H9 (cell line): ENCODE results near the gene DDC. TPM values are rescaled to one million over a fixed set of nuclear protein-coding genes. Genes with fewer than 3 reads are reported as not detected.
"Not testable (repeated sequence)": the region's sequence is repeated elsewhere in the genome, so short reads cannot be mapped to it uniquely, and the experiment has no call there.

Experiments used
- DNase-seq: peaks from one replicate; pipeline ENCODE4 v3.0.0-alpha.2; 2017
- H2AFZ ChIP-seq: one replicate; pipeline ENCODE4 v1.6.1; 2013; ENCODE audit warnings: mild to moderate bottlenecking, low read length, control low read depth, moderate library complexity
- H2AK5ac ChIP-seq: 2 replicates; pipeline ENCODE4 v1.6.1; 2013; ENCODE audit warnings: low read length, control low read depth, mixed read lengths; ENCODE audit not compliant: insufficient read length
- H2BK120ac ChIP-seq: one replicate; pipeline ENCODE4 v1.6.1; 2013; ENCODE audit warnings: low read depth, mild to moderate bottlenecking, low read length, control low read depth, inconsistent platforms; ENCODE audit not compliant: poor library complexity, severe bottlenecking
- H2BK12ac ChIP-seq: 2 replicates; pipeline ENCODE4 v1.6.1; 2013; ENCODE audit warnings: low read length, control low read depth, mixed read lengths, low read depth; ENCODE audit not compliant: insufficient read length
- H2BK15ac ChIP-seq: 2 replicates; pipeline ENCODE4 v1.6.1; 2013; ENCODE audit warnings: low read depth, low read length, control low read depth
- H2BK20ac ChIP-seq: one replicate; pipeline ENCODE4 v1.6.1; 2013; ENCODE audit warnings: low read depth, mild to moderate bottlenecking, low read length, control low read depth, inconsistent platforms; ENCODE audit not compliant: poor library complexity, severe bottlenecking
- H2BK5ac ChIP-seq: 2 replicates; pipeline ENCODE4 v1.6.1; 2013; ENCODE audit warnings: low read length, control low read depth, mixed read lengths; ENCODE audit not compliant: insufficient read length
- H3K14ac ChIP-seq: 2 replicates; pipeline ENCODE4 v1.6.1; 2013; ENCODE audit warnings: low read length, control low read depth; ENCODE audit not compliant: insufficient read depth
- H3K18ac ChIP-seq: 2 replicates; pipeline ENCODE4 v1.6.1; 2013; ENCODE audit warnings: low read depth, mild to moderate bottlenecking, mixed read lengths, low read length, control low read depth; ENCODE audit not compliant: insufficient read length
- H3K23ac ChIP-seq: 2 replicates; pipeline ENCODE4 v1.6.1; 2013; ENCODE audit warnings: low read length, control low read depth, mixed read lengths, low read depth; ENCODE audit not compliant: insufficient read length
- H3K23me2 ChIP-seq: 2 replicates; pipeline ENCODE4 v1.6.1; 2013; ENCODE audit warnings: low read depth, mild to moderate bottlenecking, mixed read lengths, low read length, control low read depth; ENCODE audit not compliant: insufficient read length, poor library complexity, severe bottlenecking
- H3K27ac ChIP-seq: 2 replicates; pipeline ENCODE4 v1.5.1; 2013; ENCODE audit warnings: low read length, control low read depth, mixed read lengths, low read depth; ENCODE audit not compliant: insufficient read length
- H3K27me3 ChIP-seq: 2 replicates; pipeline ENCODE4 v1.6.1; 2013; ENCODE audit warnings: low read length, control low read depth, inconsistent platforms; ENCODE audit not compliant: insufficient read depth
- H3K4ac ChIP-seq: 2 replicates; pipeline ENCODE4 v1.6.1; 2013; ENCODE audit warnings: low read depth, mild to moderate bottlenecking, control low read depth, inconsistent platforms, low read length, moderate library complexity
- H3K4me1 ChIP-seq: 2 replicates; pipeline ENCODE4 v1.6.1; 2013; ENCODE audit warnings: low read length, control low read depth, inconsistent platforms; ENCODE audit not compliant: insufficient read depth
- H3K4me2 ChIP-seq: 2 replicates; pipeline ENCODE4 v1.6.1; 2013; ENCODE audit warnings: low read length, control low read depth, mixed read lengths; ENCODE audit not compliant: insufficient read length, insufficient read depth
- H3K56ac ChIP-seq: 2 replicates; pipeline ENCODE4 v1.6.1; 2013; ENCODE audit warnings: low read depth, mild to moderate bottlenecking, mixed read lengths, low read length, control low read depth; ENCODE audit not compliant: insufficient read length
- H3K79me1 ChIP-seq: 2 replicates; pipeline ENCODE4 v1.6.1; 2013; ENCODE audit warnings: low read depth, mild to moderate bottlenecking, moderate library complexity, low read length, control low read depth, inconsistent platforms; ENCODE audit not compliant: insufficient read depth, poor library complexity, severe bottlenecking
- H3K79me2 ChIP-seq: 2 replicates; pipeline ENCODE4 v1.6.1; 2013; ENCODE audit warnings: low read length, control low read depth, inconsistent platforms; ENCODE audit not compliant: insufficient read depth
- H3K9ac ChIP-seq: 2 replicates; pipeline ENCODE4 v1.6.1; 2013; ENCODE audit warnings: low read length, control low read depth, mixed read lengths; ENCODE audit not compliant: insufficient read length; ENCODE audit errors: extremely low read depth
- H3K9me3 ChIP-seq: one replicate; pipeline ENCODE4 v1.6.1; 2013; ENCODE audit warnings: low read depth, low read length, inconsistent platforms; ENCODE audit not compliant: control insufficient read depth
- H3T11ph ChIP-seq: one replicate; pipeline ENCODE4 v1.6.1; 2013; ENCODE audit warnings: mild to moderate bottlenecking, low read length, control low read depth, inconsistent platforms
- H4K20me1 ChIP-seq: one replicate; pipeline ENCODE4 v1.6.1; 2013; ENCODE audit not compliant: control insufficient read depth, insufficient read length, insufficient read depth
- H4K5ac ChIP-seq: 2 replicates; pipeline ENCODE4 v1.6.1; 2013; ENCODE audit warnings: low read depth, mild to moderate bottlenecking, mixed read lengths, low read length, control low read depth; ENCODE audit not compliant: insufficient read length
- H4K8ac ChIP-seq: replicated peaks from 2 replicates; pipeline ENCODE4 v1.6.1; 2013; ENCODE audit warnings: low read length, control low read depth, mixed read lengths, low read depth; ENCODE audit not compliant: insufficient read length
- H4K91ac ChIP-seq: 2 replicates; pipeline ENCODE4 v1.6.1; 2013; ENCODE audit warnings: low read depth, mild to moderate bottlenecking, moderate library complexity, mixed read lengths, low read length, control low read depth; ENCODE audit not compliant: insufficient read length
- H3K27ac Mint-ChIP-seq, 3 experiments: 2 replicates in 2 of 3; 3 replicates in 1 of 3; pipeline ENCODE4 v1.8.0; 2020 to 2021; ENCODE audit warnings: mixed read lengths in 3 of 3, mild to moderate bottlenecking in 1 of 3, moderate library complexity in 1 of 3
- H3K27me3 Mint-ChIP-seq: 2 replicates; pipeline ENCODE4 v1.8.0; 2021; ENCODE audit warnings: low read depth, mild to moderate bottlenecking, moderate library complexity, mixed read lengths
- H3K36me3 Mint-ChIP-seq, 3 experiments: 2 replicates in 2 of 3; 3 replicates in 1 of 3; pipeline ENCODE4 v1.8.0; 2020 to 2021; ENCODE audit warnings: low read depth in 3 of 3, mixed read lengths in 3 of 3; ENCODE audit not compliant: insufficient read depth in 1 of 3
- H3K4me1 Mint-ChIP-seq, 2 experiments: 2 replicates each; pipeline ENCODE4 v1.8.0; 2020; ENCODE audit warnings: mixed read lengths in 2 of 2
- H3K4me3 Mint-ChIP-seq, 2 experiments: 2 replicates in 1 of 2; 3 replicates in 1 of 2; pipeline ENCODE4 v1.8.0; 2020 to 2021; ENCODE audit warnings: mild to moderate bottlenecking in 2 of 2, mixed read lengths in 2 of 2, moderate library complexity in 1 of 2
- H3K9me3 Mint-ChIP-seq, 2 experiments: 2 replicates in 1 of 2; 3 replicates in 1 of 2; pipeline ENCODE4 v1.8.0; 2020; ENCODE audit warnings: mild to moderate bottlenecking in 2 of 2, mixed read lengths in 2 of 2, moderate library complexity in 1 of 2
- WGBS: extraction: QIAGEN DNeasy Blood & Tissue Kit; methylation state at CpG from one replicate; pipeline ENCODE4 v1.1.7; 2013; ENCODE audit warnings: missing lambda C conversion rate, low lambda C conversion rate, mixed read lengths; ENCODE audit not compliant: insufficient read length; ENCODE audit errors: extremely low coverage; 5-methylcytosine and 5-hydroxymethylcytosine counted together
- total RNA-seq: library from RNA; stranded (reverse); gene quantifications from 2 replicates; pipeline ENCODE4 v1.2.1, GENCODE V29; 2021
- TF ChIP-seq, protein P1 (sequence below): fragments of 200-600 bp; sonication (generic); conservative IDR thresholded peaks from 3 replicates; pipeline ENCODE4 v1.8.0; 2021; ENCODE audit warnings: antibody characterized with exemption, mild to moderate bottlenecking

Gene DDC
- total RNA-seq, 1 experiment from 2014 or later = not detected

GRCh38 chr7:50461695-50462094 lies 103.5 kb downstream of the DDC start:
- Histone ChIP-seq H3K79me1 (no peaks in the 10 kb centered on the region), H2AFZ (no peak overlapping the region), H4K8ac (no peak overlapping the region), H3K18ac (no peak overlapping the region), H4K20me1 (no peaks in the 10 kb centered on the region), H3K27me3 (no peaks in the 10 kb centered on the region), H2BK5ac (no peak overlapping the region), H2BK120ac (no peak overlapping the region), H3K9me3 (no peaks in the 10 kb centered on the region), H3K4ac (no peak overlapping the region), H2AK5ac (no peak overlapping the region), H3K27ac (no peak overlapping the region), H2BK12ac (no peak overlapping the region), H3K9ac (no peak overlapping the region), H3T11ph (no peak overlapping the region), H3K79me2 (no peaks in the 10 kb centered on the region), H3K4me2 (no peak overlapping the region), H3K23ac (no peak overlapping the region), H4K91ac (no peak overlapping the region), H4K5ac (no peak overlapping the region), H2BK20ac (no peak overlapping the region), H3K14ac (no peak overlapping the region), H3K23me2 (no peaks in the 10 kb centered on the region), H2BK15ac (no peak overlapping the region), H3K4me1 (no peaks in the 10 kb centered on the region), H3K56ac (no peak overlapping the region)
- Mint-ChIP-seq H3K27me3 (peaks cover 2% of the 10 kb centered on the region), H3K4me3 (no peak overlapping the region), H3K27ac (no peak overlapping the region), H3K36me3 (peaks cover 0 to 6% (median 3%) of the 10 kb centered on the region in 3 experiments; a peak in 5 of 7 replicates), H3K4me1 (no peaks in the 10 kb centered on the region), H3K9me3 (peaks cover 14 to 23% of the 10 kb centered on the region in 2 experiments)
- WGBS = no CpG with 5 or more reads among the region's 1 CpG
- DNase-seq = no peak
- TF ChIP-seq, protein P1, sequence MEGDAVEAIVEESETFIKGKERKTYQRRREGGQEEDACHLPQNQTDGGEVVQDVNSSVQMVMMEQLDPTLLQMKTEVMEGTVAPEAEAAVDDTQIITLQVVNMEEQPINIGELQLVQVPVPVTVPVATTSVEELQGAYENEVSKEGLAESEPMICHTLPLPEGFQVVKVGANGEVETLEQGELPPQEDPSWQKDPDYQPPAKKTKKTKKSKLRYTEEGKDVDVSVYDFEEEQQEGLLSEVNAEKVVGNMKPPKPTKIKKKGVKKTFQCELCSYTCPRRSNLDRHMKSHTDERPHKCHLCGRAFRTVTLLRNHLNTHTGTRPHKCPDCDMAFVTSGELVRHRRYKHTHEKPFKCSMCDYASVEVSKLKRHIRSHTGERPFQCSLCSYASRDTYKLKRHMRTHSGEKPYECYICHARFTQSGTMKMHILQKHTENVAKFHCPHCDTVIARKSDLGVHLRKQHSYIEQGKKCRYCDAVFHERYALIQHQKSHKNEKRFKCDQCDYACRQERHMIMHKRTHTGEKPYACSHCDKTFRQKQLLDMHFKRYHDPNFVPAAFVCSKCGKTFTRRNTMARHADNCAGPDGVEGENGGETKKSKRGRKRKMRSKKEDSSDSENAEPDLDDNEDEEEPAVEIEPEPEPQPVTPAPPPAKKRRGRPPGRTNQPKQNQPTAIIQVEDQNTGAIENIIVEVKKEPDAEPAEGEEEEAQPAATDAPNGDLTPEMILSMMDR = no peak

- not testable (repeated sequence) for H4K20me1 ChIP-seq, H3T11ph ChIP-seq, H3K4ac ChIP-seq, H3K4me1 ChIP-seq, H2AK5ac ChIP-seq, H3K36me3 Mint-ChIP-seq, H2BK15ac ChIP-seq, H3K27me3 Mint-ChIP-seq, H3K9ac ChIP-seq, H3K18ac ChIP-seq, H3K79me1 ChIP-seq, H2BK12ac ChIP-seq, H3K4me1 Mint-ChIP-seq, H2BK120ac ChIP-seq, H3K9me3 ChIP-seq, H3K27ac ChIP-seq, H4K91ac ChIP-seq, H2BK5ac ChIP-seq, H2AFZ ChIP-seq, H3K23ac ChIP-seq, H3K56ac ChIP-seq, H4K8ac ChIP-seq, H2BK20ac ChIP-seq, H3K23me2 ChIP-seq, H4K5ac ChIP-seq, H3K14ac ChIP-seq, DNase-seq, H3K79me2 ChIP-seq, H3K4me2 ChIP-seq, H3K4me3 Mint-ChIP-seq, H3K27me3 ChIP-seq, H3K27ac Mint-ChIP-seq
- peaks cover 14 to 20% of the 10 kb centered on the region in 2 experiments for H3K9me3 Mint-ChIP-seq
- WGBS = no CpG with 5 or more reads among the region's 27 CpGs
These were observed 106.0 kb downstream of the DDC start for GRCh38 chr7:50459183-50459582.
